ENCODE data around the gene ZNF701. TPM values are rescaled to one million over a fixed set of nuclear protein-coding genes. Genes with fewer than 3 reads are reported as not detected.

The ZNF701 gene
- total RNA-seq (2014; rRNA removed; shearing (Covaris generic)) (6.7 and 12.6 TPM in 2 replicates), polyA plus RNA-seq (2016; fragmentation: Nextera tagmentation; extraction: Ambion mirVana) (5.5 and 6.7 TPM in 2 replicates)

DNA sequence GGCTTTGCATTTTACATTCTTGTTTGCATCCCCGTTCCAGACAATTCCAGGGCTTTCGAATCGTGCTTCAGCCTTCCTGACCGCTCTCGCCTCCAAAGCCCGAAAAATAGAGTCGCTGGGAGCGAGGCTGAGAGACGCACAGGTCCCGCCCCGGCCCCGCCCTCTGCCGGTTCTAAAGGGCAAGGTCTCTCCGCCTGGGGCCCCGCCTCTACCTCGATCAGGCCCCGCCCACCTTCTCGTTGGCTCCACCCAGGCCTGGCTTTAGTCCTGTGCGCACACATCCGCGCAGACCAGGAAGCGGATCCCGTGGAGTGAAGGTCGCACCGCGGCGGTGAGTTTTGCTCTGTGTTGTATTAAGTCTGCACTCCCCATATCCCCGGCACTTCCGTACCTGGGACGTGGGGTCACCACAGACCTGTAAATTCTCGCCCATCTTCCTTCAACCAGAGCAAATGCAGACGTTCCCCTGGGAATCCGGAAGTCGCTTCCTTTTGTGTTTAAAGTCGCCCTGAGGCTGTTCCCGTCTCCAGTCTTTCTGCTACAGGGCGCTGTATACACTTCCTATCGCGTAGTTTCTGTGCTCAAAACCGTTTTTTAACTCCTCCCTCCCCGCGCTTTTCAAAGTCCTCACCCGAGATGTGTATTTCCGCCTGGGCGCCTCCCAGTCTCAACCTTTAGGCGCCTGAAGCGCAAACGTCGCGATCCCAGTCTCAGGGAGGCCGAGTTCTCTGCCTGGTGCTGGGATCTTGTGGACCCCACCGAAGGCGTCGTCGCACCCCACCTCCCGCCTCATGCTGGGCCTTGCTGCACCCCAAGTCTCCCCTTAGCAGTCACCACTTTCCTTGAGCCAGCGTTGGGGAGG is at the start of gene ZNF701:
Gene ZNF701 (plus strand): TSS at position 288 of the 862 bp plus-strand sequence. CDS start 3,861 bp downstream, outside the sequence.
- Histone ChIP-seq H3K36me3 (ENCODE audit: low read depth) (peaks cover 3% of the 10 kb centered on the region; the same call in 1 of the 2 replicates), H3K27me3 (replicated peaks; ENCODE audit: insufficient read depth) (no peaks in the 10 kb centered on the region), H3K79me2 (ENCODE audit: insufficient read depth) (peaks cover 32% of the 10 kb centered on the region), H2AFZ (peak within 1 kb of the TSS; percentile 91), H3K27ac (peak within 1 kb of the TSS; percentile 83), H3K4me3 (peak within 1 kb of the TSS; percentile 87), H3K4me2 (ENCODE audit: unreplicated experiment) (peak within 1 kb of the TSS; percentile 87), H3K9ac (peak within 1 kb of the TSS; percentile 89), H3K9me3 (ENCODE audit: low read depth) (no peaks in the 10 kb centered on the region), H4K20me1 (ENCODE audit: insufficient read depth) (no peaks in the 10 kb centered on the region), H3K9me2 (ENCODE audit: insufficient read depth) (no peaks in the 10 kb centered on the region), H3F3A (ENCODE audit: insufficient read depth) (peaks cover 12% of the 10 kb centered on the region), H3K4me1 (ENCODE audit: insufficient read depth) (peaks cover 7% of the 10 kb centered on the region; the same call in 1 of the 2 replicates)
- WGBS, 2 experiments (ENCODE audit: low coverage in 1 of 2, low lambda C conversion rate in 2 of 2, missing lambda C conversion rate in 2 of 2) = 1% methylated on average over 53 to 57 of the region's 57 CpGs
- TF ChIP-seq EZH2 (IDR thresholded peaks at IDR 0.05; ENCODE audit: insufficient read depth, poor library complexity, severe bottlenecking) = no peak
- TF ChIP-seq EZH2phosphoT487 (IDR thresholded peaks at IDR 0.05; ENCODE audit: insufficient read depth, low read depth) = no peak
- DNase-seq = peak; percentile 95
- in situ Hi-C loops (cut with MboI) = no loop called here

- Histone ChIP-seq H3K9me3 (ENCODE audit: low read depth) (no peaks in the 10 kb centered on the region), H3F3A (ENCODE audit: insufficient read depth) (no peaks in the 10 kb centered on the region), H3K36me3 (ENCODE audit: low read depth) (no peaks in the 10 kb centered on the region), H4K20me1 (ENCODE audit: insufficient read depth) (no peaks in the 10 kb centered on the region), H3K4me1 (ENCODE audit: insufficient read depth) (no peaks in the 10 kb centered on the region), H3K27me3 (replicated peaks; ENCODE audit: insufficient read depth) (no peaks in the 10 kb centered on the region), H3K9me2 (ENCODE audit: insufficient read depth) (no peaks in the 10 kb centered on the region), H3K4me2 (ENCODE audit: unreplicated experiment) (no peak overlapping the region), H3K9ac (no peak overlapping the region), H3K4me3 (no peak overlapping the region), H3K27ac (no peak overlapping the region), H3K79me2 (ENCODE audit: insufficient read depth) (no peaks in the 10 kb centered on the region), H2AFZ (no peak overlapping the region)
- WGBS, 2 experiments (ENCODE audit: low coverage in 1 of 2, low lambda C conversion rate in 2 of 2, missing lambda C conversion rate in 2 of 2) = 61 to 63% methylated on average over 4 to 14 of the region's 14 CpGs
- DNase-seq = no peak
- in situ Hi-C loops (cut with MboI) = no loop called here
- no peak for TF ChIP-seq EZH2 (IDR thresholded peaks at IDR 0.05; ENCODE audit: insufficient read depth, poor library complexity, severe bottlenecking)
- TF ChIP-seq EZH2phosphoT487 (IDR thresholded peaks at IDR 0.05; ENCODE audit: insufficient read depth, low read depth) = no peak
These were observed 47.5 kb upstream of the ZNF701 start for GRCh38 chr19:52522551-52522950.

- Histone ChIP-seq H3K36me3 (ENCODE audit: low read depth) (no peaks in the 10 kb centered on the region), H4K20me1 (ENCODE audit: insufficient read depth) (no peaks in the 10 kb centered on the region), H3F3A (ENCODE audit: insufficient read depth) (no peaks in the 10 kb centered on the region), H3K79me2 (ENCODE audit: insufficient read depth) (peaks cover 15% of the 10 kb centered on the region), H3K9me2 (ENCODE audit: insufficient read depth) (no peaks in the 10 kb centered on the region), H2AFZ (no peak overlapping the region), H3K4me3 (no peak overlapping the region), H3K4me1 (ENCODE audit: insufficient read depth) (no peaks in the 10 kb centered on the region), H3K9ac (no peak overlapping the region), H3K4me2 (ENCODE audit: unreplicated experiment) (no peak overlapping the region), H3K9me3 (ENCODE audit: low read depth) (no peaks in the 10 kb centered on the region), H3K27me3 (replicated peaks; ENCODE audit: insufficient read depth) (no peaks in the 10 kb centered on the region), H3K27ac (no peak overlapping the region)
- no peak for TF ChIP-seq EZH2 (IDR thresholded peaks at IDR 0.05; ENCODE audit: insufficient read depth, poor library complexity, severe bottlenecking)
- TF ChIP-seq EZH2phosphoT487 (IDR thresholded peaks at IDR 0.05; ENCODE audit: insufficient read depth, low read depth) = no peak
- WGBS, 2 experiments (ENCODE audit: low coverage in 1 of 2, low lambda C conversion rate in 2 of 2, missing lambda C conversion rate in 2 of 2) = 84 to 85% methylated on average over 20 of the region's 20 CpGs
- in situ Hi-C loops (cut with MboI) = no loop called here
- DNase-seq = no peak
These were observed 46.0 kb upstream of the ZNF701 start for GRCh38 chr19:52524086-52524485.

DNA sequence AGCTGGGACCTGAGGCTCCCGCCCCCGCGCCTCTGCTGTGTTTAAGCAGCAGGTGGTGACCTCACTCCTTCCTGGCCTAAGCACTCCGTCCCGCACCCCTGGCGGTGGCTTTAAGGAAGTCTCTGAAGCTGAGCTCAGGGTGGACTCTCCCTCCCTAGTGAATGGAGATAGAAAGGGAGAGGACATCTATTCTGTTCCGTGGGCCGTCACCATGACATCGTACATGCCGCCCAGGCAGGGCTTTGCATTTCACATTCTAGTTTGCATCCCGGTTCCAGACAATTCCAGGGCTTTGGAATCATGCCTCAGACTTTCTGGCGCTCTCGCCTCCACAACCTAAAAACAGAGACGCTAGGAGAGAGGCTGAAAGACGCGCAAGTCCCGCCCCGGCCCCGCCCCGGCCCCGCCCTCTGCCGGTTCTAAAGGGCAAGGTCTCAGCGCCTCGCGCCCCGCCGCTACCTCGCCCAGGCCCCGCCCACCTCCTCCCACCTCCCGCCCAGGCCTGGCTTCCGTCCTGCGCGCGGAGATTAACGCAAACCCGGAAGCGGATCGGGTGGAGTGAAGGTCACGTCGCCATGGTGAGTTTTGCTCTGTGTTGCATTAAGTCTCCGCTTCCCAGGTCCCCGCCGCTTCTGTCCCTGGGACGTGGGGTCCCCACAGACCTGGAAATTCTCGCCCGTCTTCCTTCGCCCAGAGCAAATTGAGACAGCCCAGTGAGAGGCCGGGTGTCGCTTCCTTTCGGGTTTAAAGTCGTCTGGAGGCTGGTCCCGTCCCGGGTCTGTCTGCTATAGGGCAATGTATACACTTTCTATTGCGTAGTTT is 42.7 kb upstream of the ZNF701 start, which contains the start of gene ZNF808:
Gene ZNF808 (plus strand): TSS at position 535 of the 822 bp plus-strand sequence. CDS start 15,617 bp downstream, outside the sequence.
- WGBS, 2 experiments (ENCODE audit: low coverage in 1 of 2, low lambda C conversion rate in 2 of 2, missing lambda C conversion rate in 2 of 2) = 1 to 2% methylated on average over 44 to 50 of the region's 54 CpGs
- Histone ChIP-seq H3K4me1 (ENCODE audit: insufficient read depth) (no peaks in the 10 kb centered on the region), H3K9me2 (ENCODE audit: insufficient read depth) (no peaks in the 10 kb centered on the region), H3K79me2 (ENCODE audit: insufficient read depth) (peaks cover 42% of the 10 kb centered on the region), H3K4me3 (peak within 1 kb of the TSS; percentile 82), H3F3A (ENCODE audit: insufficient read depth) (no peaks in the 10 kb centered on the region; the same call in 1 of the 2 replicates), H3K27ac (peak within 1 kb of the TSS; percentile 79), H4K20me1 (ENCODE audit: insufficient read depth) (no peaks in the 10 kb centered on the region), H3K9ac (peak within 1 kb of the TSS; percentile 92), H2AFZ (peak within 1 kb of the TSS; percentile 91), H3K4me2 (ENCODE audit: unreplicated experiment) (peak within 1 kb of the TSS; percentile 93), H3K9me3 (ENCODE audit: low read depth) (no peaks in the 10 kb centered on the region), H3K36me3 (ENCODE audit: low read depth) (no peaks in the 10 kb centered on the region), H3K27me3 (replicated peaks; ENCODE audit: insufficient read depth) (no peaks in the 10 kb centered on the region)
- in situ Hi-C loops (cut with MboI) = no loop called here
- DNase-seq = peak; percentile 98
- TF ChIP-seq EZH2 (IDR thresholded peaks at IDR 0.05; ENCODE audit: insufficient read depth, poor library complexity, severe bottlenecking) (no peak), EZH2phosphoT487 (IDR thresholded peaks at IDR 0.05; ENCODE audit: insufficient read depth, low read depth) (no peak)
